ENCODE measurements around the gene KCNIP4.

Gene KCNIP4

GRCh38 chr4:21167711-21168110 is 780.9 kb downstream of the KCNIP4 start:
- DNase-seq, result no peak

DNA sequence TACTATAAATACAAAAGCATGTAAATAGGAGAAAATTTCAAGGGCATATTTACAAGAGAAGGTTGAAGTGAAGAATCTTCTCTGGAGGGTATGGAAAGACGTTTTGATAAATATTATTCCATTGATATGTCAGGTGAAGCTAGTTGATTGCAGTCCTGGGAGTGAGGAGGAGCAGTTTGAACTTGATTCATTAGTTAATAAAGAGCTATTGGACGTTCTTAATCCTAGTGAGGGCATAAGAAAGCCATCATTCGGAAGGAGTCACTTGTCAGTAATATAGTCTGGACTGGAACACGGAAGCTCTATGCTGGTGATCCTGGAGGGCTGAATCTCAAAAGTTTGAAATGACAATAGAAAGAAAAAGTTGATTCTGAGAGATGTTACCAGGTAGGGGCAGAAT is 793.2 kb downstream of the KCNIP4 start:
- no peak for DNase-seq

GRCh38 chr4:21139327-21139726 is 809.2 kb downstream of the KCNIP4 start:
- DNase-seq, result no peak

- DNase-seq, result no peak
Observed at GRCh38 chr4:21136051-21136630, 812.4 kb downstream of the KCNIP4 start.

- peak; percentile 6 for DNase-seq
Observed at GRCh38 chr4:21134994-21135393, 813.6 kb downstream of the KCNIP4 start.

- no peak for DNase-seq
Observed at GRCh38 chr4:21130606-21131005, 818.0 kb downstream of the KCNIP4 start.

DNA sequence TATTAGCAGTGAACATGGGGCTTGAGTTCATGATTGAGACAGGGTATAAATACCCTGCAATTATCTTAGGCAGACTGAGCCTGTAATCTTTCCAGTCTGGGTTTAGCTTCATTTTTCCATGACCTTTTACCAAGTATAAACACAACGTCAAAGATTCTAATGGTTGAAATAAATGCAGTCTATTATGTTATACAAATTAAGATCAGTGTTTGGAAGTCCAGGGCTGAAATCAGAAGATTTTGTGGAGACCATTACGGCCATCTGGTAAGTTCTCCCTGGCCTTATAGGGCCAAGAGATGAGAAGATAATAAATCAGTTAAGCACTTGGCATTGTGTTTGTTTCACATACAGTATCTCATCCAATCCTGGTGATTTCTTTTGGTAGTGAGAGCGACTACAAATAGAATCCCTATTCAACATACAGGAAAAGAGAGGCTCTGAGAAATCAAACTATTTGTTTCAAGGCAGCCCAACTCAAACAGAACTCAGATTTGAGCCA is 822.5 kb downstream of the KCNIP4 start:
- no peak for DNase-seq

GRCh38 chr4:21118301-21118700 is 830.3 kb downstream of the KCNIP4 start:
- DNase-seq, result no peak

DNA sequence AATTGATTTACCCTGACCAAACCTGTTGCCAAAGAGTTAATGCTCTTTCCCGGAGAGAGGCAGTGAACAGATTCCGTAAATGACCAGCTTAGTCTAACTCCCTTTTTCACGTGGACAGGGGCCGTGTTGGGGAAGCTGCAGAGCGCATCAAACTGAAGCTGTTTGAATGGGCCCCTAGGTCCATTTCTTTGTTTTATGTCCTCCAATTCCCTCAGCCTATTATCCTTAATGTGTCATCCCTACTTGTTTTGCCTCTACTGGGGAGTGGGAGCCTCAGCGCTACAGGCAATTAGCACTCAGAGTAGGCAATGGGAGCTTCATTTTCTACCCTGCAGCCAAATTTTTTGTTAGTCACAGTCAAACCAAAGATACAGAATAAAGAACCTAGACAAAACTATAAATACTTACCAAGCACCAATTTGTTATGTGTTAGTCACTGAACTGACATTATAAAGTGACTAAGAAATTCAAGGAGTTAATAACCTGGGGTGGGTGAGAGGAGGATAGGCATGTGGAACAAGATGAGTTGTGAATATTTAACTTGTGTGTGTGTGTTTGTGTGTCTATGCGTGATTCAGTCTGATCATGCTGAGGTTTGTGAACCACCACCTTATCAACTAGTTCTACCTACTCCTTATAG is 830.9 kb downstream of the KCNIP4 start:
- no peak for DNase-seq

GRCh38 chr4:21113496-21114223 is 834.9 kb downstream of the KCNIP4 start:
- no peak for DNase-seq

GRCh38 chr4:21102667-21103066 is 845.9 kb downstream of the KCNIP4 start:
- DNase-seq, result no peak

GRCh38 chr4:21097865-21098264 is 850.7 kb downstream of the KCNIP4 start:
- DNase-seq, result no peak

GRCh38 chr4:21097026-21097425 is 851.5 kb downstream of the KCNIP4 start:
- no peak for DNase-seq

- no peak for DNase-seq
Observed at GRCh38 chr4:21092531-21092930, 856.0 kb downstream of the KCNIP4 start.

GRCh38 chr4:21090094-21090666 is 858.4 kb downstream of the KCNIP4 start:
- no peak for DNase-seq

DNA sequence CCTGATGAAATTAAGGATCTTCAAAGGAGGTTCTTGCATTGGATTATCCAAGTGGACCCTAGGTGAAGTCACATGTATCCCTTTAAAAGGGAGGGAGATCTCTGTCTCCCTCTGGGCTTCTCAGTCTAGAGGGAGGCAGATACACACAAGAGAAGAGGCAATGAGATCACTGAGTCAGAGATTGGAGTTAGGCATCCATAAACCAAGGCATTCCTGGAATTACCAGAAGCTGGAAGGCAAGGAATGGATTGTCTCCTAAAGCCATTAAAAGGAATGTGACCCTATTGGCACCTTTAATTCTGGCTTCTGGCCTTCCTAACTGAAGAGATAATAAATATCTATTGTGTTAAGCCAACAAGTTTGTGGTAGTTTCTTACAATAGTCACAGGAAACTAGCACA is 865.2 kb downstream of the KCNIP4 start:
- no peak for DNase-seq

DNA sequence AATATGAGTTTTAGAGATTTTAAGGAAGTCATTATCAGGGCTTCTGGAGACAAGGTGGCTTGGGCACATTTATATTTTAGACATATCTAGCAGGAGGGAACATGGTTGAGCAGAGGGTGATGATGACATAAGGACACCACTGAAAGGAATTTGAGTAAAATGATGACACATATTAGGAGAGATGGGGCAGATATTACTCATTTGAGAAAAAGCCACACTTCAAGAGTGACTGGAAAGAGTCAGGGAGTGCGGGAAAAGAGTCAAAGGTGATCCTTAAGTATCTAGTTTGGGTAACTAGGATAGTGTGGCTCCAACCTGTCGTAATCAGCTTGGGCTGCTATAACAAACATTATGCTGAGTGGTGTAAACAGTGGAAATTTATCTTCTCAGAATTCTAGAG is 870.6 kb downstream of the KCNIP4 start:
- no peak for DNase-seq

GRCh38 chr4:21067351-21067750 is 881.2 kb downstream of the KCNIP4 start:
- no peak for DNase-seq

- DNase-seq, result no peak
Observed at GRCh38 chr4:21061902-21062301, 886.7 kb downstream of the KCNIP4 start.

DNA sequence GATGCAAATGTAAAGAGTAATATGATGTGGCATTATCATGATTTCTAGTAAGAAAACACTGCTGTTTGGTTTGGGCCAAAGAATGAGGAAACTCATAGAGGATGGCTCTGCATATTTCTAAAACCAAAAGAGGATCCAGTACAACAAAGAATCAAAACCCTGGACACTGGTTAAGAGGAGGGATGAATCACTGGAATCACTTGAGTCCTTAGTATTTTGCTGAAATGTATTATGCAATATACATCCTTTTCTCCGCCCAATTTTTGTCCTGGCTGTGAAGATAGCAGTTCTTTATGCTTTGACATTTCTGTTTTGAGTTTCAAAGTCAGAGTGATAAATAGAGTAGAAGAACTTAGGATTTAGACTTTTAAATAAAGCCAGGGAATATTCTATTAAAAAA is 902.4 kb downstream of the KCNIP4 start:
- no peak for DNase-seq

DNA sequence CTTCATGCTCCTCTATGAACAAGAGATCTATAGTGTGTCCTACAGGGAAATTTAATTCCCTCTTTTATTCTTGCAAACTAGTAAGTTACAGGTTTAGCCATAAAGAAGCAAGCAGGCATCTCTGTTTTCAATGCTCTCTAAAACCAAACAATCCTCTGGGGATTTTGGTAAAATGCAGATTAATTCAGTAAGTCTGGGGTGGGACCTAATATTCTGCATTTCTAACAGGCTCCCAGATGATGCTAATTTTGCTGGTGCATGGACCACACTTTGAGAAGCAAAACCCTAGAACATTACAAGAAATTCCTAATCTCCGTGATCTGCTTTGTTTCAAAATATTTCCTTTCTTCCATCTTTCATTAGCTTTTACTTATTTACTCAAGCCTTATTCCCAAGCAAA is 903.5 kb downstream of the KCNIP4 start:
- DNase-seq, result no peak

DNA sequence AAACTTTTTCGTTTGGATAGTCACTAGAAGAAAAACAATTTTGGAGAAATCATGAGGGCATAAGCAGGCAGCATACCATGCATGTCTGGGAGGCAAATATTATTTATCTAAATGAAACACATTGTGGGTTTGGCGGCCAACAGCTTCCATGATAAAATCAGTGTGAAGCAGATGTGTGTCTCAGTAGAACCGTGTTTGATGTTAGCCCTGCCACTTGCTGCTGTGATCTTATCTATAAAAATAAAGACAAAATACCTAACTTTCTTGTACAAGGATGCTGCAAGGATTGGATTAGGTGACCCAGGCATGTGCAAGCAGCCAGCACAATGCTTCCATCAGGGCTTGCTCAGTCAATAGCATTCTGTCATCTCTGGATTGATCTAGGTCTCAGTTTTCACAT is 906.9 kb downstream of the KCNIP4 start:
- DNase-seq, result no peak

DNA sequence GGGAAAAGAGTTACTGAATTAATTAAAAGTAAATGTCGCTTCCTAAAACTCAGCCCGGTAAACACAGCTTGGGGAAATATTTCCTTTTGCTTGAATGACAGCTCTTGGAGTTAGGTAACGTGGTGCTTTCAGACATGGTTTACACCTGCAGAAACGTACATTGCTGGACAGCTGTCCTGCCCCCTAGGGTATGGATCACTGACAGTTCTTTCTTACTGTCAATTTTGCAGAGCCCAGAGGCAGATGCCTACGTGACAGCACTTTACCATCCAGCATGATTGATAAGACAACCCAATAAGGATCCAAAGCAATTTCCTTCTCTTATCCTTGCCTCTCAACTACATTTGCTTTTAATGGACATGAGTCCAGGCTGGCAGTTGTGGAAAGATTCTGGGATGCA is 913.8 kb downstream of the KCNIP4 start:
- DNase-seq, result no peak

DNA sequence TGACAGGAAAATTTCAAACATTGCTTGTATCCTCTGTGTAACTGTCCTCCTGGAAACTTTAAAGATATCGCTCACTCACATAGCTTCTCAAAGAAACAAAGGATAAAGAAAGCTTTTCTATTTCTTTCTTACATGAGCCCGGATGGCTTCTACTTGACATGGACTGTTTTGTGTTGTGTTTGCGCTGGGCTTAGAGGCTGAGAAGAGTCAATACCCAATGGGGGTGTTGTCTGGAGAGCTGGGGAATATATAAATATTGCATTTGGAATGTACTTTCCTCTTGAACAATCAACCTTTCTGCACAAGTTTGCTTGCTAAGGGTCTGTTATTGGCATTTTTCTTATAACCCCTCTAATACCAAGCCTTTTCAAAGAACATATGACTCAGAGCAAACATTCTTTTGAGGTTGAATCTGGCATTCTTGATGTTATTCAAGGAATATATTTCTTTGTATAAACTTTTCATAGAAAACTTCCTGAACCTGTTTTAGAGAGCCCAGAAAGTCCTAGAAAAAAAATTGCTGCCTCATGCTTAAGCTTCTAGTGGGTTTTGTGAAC is 916.4 kb downstream of the KCNIP4 start:
- DNase-seq, result no peak
